NCI-H748 (cell line): Measurements from ENCODE around the gene GRK5.
A peak's percentile ranks its signal among the peaks of the same experiment; 100 is the strongest.
"Not testable (repeated sequence)": the region's sequence is repeated elsewhere in the genome, so short reads cannot be mapped to it uniquely, and the experiment has no call there.

ENCODE experiments used
- DNase-seq: peaks from one replicate; lab custom pipeline; 2025; ENCODE audit not compliant: unreplicated experiment; lab: John Stamatoyannopoulos, UW

Gene GRK5

DNA sequence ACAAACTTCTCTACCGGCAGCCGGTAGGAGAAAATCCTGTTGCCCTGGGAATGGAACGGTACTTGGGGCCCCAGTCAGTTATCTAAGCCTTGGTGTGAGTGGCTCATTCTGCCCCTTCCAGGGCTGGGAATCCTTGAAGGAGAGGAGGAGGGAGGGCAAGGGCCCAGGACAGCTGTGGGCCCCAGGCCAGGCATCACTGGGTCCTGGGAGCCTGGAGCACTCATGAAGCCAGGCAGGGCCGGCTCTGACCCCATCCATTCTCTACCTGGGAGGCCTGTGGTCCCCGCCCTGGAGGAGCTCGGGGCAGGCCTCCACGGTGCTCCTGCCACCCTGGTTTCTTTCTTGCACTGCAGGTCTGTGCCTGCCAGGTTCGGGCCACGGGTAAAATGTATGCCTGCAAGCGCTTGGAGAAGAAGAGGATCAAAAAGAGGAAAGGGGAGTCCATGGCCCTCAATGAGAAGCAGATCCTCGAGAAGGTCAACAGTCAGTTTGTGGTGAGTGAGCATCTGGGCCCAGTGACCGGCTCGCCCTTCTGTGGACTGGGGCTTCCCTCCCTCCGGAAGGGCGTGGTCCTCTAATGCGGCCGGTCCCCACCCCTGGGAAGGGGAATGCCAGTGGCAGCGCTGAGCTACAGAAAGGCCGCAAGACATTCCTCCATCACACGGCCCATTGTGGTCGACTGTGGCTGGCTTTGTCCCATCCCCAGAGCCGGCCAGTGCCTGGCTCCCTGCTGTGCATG is 223.8 kb downstream of the GRK5 start:
- DNase-seq: no peak

DNA sequence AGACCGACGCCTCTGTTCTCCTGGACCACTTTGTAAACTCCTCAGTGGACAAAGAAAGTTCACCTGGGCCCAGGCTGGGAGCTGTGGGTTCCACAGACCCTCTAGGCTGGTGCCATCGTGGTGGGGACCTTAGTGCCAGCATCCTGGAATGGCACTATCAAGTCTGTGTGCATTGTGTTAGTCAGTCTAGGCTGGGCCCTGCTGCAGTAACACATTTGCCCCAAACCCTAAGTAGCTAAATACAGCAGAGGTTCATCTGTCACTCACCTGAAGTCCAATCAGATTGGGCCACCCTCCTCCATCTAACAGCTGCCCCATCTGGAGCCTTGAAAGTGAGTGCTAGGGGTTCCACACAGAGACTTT is 224.4 kb downstream of the GRK5 start:
- DNase-seq: no peak

- not testable (repeated sequence) for DNase-seq
These were observed 227.6 kb downstream of the GRK5 start for GRCh38 chr10:119434942-119435341.

- DNase-seq: no peak
These were observed 231.3 kb downstream of the GRK5 start for GRCh38 chr10:119438717-119439116.

GRCh38 chr10:119439922-119440321 is 232.6 kb downstream of the GRK5 start:
- DNase-seq: no peak

DNA sequence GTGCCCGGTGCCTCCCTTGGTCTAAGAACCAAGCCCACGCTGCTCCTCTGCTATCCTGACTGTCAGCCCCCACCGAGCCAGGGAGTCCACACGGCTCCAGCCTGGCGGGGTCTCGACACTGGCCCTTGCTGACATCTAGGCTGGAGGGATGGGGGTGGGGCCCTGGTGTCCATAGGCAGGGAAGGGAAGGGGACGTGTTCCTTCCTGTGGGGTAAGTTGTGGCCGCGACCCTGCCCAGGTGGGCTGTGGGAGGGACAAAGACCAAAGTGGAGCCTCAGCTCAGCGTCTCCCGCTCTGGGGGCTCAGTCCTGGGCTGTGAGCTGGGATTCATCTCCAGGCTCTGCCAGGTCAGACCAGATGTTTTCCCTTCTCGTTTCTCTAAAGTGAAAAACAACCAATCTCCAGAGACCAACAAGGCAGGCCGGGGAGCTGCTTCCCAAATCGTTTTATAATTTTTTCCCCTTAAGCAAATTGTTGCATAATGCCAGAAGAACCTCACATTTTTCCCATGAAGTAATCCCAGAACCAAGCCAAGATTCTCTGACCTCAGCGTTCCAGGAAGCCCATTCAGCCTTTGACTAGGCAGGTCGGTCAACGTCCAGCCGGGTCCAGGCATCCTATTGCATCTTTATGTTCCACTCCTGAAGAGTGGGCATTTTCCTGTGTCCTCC is 233.9 kb downstream of the GRK5 start:
- DNase-seq: no peak

DNA sequence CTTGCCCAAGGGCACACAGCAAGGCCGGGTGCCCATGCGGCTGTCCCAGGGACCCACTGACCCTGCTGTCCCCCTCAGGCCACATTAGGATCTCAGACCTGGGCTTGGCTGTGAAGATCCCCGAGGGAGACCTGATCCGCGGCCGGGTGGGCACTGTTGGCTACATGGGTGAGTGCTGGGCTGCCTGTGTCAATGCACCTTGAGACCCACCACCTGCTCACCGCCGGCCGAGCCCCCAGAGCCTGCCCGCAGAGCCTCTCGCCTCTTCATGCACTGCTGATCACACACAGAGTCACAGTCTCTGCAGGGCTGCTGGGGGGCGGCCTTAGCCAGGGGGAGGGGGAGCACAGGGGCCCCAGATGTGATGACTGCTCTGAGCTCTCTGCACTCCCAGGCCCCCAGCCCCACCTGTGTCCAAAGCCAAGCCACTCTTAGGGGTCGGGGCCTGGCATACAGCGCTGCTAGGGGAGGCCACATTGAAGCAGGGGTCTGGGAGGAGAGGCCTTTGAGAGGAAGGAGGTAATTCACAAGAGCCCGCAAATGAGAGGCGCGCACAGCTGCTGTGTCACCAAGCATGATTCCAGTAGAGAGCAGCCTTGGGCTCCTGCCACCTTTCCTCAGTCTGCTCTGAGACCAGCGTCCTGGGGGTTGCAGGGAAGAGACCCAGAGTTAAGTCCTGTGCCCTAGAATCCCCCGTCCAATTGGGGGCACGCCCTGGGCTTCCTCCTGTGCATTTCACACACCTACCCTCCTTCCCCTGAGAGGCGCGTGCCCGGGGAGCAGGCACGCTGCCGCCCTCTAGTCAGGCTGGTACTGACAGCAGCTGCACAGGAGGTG is 234.8 kb downstream of the GRK5 start:
- no peak for DNase-seq

GRCh38 chr10:119442758-119443060 is 235.3 kb downstream of the GRK5 start:
- DNase-seq: no peak

DNA sequence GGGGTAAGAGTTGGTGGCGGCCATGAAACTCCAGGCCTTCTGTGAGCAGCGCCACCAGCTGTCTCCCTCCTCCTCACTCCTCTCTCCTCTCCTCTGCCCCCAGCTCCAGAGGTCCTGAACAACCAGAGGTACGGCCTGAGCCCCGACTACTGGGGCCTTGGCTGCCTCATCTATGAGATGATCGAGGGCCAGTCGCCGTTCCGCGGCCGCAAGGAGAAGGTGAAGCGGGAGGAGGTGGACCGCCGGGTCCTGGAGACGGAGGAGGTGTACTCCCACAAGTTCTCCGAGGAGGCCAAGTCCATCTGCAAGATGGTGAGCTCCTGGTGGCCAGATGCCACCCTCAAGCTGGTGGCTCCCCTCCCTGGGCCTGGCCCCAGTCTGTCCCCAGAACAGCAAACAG is 236.1 kb downstream of the GRK5 start:
- no peak for DNase-seq

DNA sequence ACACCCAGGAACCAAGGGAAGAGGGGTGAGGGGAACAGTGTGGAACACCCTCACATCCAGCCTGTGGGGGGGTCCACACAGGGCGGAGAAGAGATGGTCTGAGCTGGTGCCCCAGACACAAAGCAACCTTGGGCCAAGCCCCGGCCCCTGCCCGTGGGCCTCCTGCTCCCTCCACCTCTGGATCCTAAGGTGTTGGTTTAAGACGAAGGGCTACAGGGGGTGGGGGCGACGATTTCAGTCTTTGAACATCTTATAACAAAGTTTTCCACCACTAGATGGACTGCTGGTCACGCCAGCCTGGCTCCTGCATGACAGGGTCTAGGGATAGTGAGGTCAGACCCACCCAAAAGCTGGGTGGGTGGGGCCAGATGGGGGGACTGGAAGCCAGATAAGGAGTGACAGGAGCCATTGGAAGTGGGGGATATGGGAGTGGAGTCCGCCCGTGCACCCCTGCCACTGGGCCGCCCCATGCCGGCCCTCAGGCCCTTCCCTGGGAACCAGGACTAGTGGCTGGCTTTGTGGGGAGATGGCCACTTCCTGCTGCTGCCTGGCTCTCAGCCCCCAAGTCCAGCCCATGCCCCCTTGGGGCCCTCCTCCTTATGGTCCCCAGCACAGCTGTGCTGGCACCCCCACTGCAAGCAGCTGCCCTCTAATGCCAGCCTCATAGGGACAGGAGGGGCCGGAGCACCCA is 236.7 kb downstream of the GRK5 start:
- no peak for DNase-seq

DNA sequence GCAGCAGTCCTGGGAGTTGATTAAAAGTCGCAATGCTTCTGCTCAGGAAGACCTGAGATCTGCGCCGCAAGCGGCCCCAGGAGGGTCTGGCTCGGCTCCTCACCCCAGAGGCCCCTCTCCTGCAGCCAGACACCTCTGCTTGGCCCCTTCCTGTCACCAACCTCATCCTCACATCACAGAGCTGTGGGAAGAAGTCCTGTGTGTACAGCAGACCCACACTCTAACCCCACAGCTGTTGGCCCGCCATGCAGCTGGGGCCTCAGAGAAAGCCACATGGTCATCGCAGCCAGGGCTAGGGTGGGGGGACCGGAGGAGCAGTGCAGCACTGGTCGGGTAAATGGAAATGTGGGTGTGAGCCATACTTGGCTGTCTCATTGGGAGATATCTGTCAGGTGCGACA is 237.5 kb downstream of the GRK5 start:
- DNase-seq: no peak

DNA sequence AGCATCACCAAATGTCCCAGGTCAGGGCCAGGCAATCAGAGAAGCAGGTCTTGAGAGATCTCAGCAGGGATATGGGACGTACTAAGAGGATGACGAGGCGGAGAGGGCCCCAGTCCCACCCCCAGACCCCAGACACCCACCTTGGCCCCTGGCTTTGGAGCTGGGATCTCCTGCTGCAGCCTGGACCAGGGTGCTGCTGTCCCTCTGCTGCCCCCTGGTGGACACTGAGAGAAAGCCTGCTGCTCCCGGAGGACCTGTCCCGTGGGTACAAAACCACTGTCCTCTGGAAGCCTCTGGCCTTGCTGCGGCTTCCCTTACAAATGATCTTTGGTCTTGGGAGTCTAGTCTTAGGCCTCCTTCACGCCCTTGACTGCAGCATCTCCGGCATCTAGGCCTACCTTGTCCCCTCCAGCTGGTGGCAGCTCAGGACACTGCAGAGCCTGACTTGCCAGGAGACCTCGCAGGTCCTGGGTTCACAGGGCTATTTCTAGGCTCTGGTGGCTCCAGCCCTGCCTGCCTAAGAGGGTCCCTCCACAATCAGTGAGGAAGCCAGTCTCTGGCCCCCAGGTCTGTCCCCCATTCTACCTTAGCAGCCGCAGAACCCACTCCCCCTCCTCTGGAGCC is 238.1 kb downstream of the GRK5 start:
- DNase-seq: peak; percentile 59

- no peak for DNase-seq
These were observed 238.6 kb downstream of the GRK5 start for GRCh38 chr10:119445935-119446317.

GRCh38 chr10:119446441-119447277 is 239.3 kb downstream of the GRK5 start:
- DNase-seq: no peak

DNA sequence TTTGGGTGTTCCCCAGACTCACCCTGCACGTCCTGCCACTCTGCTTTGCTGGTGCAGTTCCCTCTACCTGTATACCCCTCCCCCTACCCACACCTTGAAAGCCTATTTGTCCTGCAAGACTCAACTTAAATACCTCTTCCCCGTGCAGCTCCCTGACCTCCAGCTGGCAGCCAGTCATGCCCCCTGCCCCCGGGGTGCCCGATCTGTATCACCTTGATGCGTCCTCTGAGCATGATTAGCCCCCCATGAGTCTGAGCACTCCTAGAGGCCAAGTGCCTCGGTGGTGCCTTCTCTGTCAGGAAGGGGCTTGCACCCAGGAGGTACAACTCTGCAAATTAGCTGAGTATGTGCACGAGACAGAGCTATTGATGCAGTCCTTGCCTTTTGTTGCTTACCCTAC is 240.1 kb downstream of the GRK5 start:
- DNase-seq: no peak

GRCh38 chr10:119447823-119448546 is 240.6 kb downstream of the GRK5 start:
- no peak for DNase-seq

GRCh38 chr10:119448628-119449584 is 241.5 kb downstream of the GRK5 start:
- no peak for DNase-seq

DNA sequence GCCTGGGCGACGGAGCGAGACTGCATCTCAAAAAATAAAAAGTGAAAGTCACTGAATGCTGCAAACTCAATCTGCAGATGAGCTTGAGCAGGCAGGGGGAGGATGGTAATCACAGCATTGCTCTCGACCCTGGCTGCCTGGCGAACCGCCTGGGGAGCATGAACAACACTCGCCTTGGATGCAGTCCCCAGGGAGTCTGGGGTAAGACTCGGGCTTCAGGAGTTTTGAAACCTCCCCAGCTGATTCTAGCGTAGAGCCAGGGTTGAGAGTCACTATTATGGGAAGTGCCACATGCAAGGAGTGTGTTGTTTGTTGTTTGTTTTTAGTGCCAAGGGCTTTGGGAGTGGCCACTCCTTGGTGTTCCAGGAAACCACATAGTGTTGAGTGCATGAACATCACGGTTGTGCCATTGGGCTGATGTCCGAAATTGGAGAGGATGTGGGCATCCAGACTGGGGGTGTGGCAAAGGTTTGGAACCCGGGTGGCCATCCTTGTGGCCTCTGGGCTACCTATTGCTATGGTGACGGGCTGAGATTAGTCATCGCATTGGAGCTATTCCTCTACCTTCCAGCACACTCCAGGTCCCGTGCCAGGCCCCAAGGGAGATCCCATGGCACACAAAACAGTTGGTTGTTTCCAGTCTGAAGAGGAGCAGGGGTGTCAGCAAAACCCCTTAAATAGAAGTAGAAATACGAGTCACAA is 242.5 kb downstream of the GRK5 start:
- DNase-seq: no peak
